NCI-H2196 treated with DMSO at 0.1 percent for 48 hours (cell line): ENCODE data around the gene MLXIP.

ENCODE experiments used
- DNase-seq: peaks from one replicate; lab custom pipeline; 2025; ENCODE audit not compliant: unreplicated experiment; lab: John Stamatoyannopoulos, UW

MLXIP gene

GRCh38 chr12:122079033-122079531 lies 526 bp downstream of the MLXIP start:
- DNase-seq, result no peak

DNA sequence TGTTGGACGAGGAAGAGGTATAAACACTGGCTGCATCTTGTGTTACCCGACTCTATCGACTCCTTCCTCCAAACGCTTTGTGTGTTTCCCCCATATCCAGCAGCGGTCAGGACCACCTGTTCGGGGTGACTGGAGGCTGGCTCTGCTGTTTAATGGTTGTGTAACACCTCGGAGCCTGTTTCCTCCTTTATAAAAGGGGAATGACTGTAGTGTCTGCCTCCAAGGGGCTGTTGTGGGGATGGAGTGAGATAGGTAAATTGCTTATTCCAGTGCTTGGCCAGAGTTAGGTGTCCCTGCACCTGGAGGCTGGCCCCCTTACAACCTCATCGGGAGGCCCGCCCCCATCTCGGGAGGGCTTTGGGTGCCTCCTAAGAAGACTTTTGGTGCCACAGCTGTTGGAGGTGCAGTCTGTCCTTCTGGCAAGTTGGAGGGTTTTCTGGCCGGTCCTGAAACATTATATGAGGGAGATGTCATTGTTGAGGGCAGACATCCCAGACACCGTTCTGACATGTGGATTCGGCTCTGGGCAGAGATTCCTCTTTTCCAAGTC lies 1.1 kb downstream of the MLXIP start:
- DNase-seq, result no peak

DNA sequence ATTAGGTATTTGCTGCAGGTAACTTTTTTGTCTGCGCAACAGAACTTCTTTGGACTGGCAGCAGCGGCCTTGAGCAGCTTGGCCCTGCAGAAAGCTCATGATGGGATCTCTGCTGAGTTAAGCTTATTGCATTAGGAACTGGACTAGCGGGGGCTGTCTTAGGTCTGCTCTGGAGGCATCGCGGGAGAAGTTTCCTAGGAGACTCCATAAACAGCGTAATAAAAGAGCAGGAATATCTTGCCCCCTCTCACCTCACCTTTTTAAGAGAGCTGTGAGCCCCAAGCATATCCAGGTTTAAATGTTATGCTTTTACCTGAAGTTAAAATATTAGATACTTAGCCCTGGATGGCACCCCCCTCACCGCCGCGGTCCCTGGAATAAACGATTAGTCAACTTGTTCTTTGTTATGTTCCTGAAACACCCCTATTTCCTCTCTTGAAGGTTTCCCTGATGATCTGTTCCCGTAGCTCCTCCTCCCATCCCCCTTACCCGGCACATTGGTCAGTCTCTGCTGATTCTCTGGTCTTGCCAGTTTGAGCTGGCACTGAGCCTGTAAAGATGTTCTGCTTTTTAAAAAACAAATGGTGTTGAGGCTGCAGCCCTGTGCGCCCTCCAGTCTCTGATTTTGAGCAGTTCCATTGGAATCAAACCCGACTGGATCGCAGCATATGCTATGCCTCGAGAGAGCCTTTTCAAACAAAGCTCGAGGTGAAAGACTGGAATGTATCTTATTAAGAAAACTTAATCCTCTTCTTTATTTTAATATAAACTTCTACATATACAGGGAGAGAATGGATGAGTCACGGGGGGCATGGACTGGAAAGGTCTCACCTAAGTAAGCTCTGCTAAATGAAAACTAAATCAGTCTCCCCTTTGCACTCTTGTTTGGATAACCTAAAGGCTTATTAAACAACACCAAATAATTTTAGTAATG lies 1.9 kb downstream of the MLXIP start:
- DNase-seq, result peak; percentile 21

DNA sequence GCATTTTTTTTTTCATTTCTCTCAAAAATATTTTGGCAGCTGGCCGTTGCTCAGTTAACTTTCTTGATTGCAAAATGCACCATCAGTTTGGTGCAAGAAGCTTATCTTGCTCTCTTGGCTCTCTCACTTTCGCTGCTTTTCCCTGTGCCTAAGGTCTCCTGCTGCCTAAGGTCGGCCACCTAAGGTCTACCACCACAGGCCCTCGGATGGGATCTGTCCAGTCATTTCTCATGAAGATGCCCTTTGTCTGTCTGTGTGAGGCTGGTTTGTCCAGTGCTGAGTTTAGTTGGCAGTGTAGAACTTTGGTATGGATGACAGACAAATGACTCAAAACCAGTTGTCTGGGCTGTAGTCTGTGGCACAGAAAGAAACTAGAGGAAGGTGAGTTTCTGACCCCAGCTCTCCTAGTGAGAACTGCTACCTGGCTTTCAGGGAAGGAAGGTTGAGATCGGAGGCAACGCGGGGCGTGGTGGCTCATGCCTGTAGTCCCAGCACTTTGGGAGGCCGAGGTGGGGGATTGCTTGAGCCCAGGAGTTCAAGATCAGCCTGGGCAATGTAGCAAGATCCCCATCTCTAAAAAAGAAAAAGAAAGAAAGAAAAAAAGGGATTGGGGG lies 2.6 kb downstream of the MLXIP start:
- DNase-seq, result no peak

- no peak for DNase-seq
Observed at GRCh38 chr12:122081697-122082221, 3.2 kb downstream of the MLXIP start.

GRCh38 chr12:122082621-122083356 lies 4.2 kb downstream of the MLXIP start:
- DNase-seq, result no peak

- DNase-seq, result no peak
Observed at GRCh38 chr12:122084857-122085405, 6.4 kb downstream of the MLXIP start.

DNA sequence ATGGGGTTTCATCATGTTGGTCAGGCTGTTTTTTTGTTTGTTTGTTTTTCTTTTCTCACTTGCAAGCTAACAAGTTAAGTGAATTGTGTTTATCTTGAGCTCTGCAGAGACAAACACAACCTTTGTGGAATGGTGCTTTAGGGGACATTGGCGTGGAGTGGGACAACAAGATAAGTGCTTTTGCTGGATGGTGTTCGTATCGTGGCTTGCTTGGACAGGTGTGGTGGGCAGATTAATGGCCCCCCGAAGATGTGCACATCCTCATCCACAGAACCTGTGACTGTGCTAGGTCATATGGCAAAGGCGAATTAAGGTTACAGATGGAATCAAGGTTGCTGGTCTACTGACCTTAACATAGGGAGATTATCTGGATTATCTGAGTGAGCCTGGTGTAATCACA lies 7.0 kb downstream of the MLXIP start:
- no peak for DNase-seq

- DNase-seq, result no peak
Observed at GRCh38 chr12:122086116-122086515, 7.6 kb downstream of the MLXIP start.

- DNase-seq, result no peak
Observed at GRCh38 chr12:122086641-122087285, 8.2 kb downstream of the MLXIP start.

DNA sequence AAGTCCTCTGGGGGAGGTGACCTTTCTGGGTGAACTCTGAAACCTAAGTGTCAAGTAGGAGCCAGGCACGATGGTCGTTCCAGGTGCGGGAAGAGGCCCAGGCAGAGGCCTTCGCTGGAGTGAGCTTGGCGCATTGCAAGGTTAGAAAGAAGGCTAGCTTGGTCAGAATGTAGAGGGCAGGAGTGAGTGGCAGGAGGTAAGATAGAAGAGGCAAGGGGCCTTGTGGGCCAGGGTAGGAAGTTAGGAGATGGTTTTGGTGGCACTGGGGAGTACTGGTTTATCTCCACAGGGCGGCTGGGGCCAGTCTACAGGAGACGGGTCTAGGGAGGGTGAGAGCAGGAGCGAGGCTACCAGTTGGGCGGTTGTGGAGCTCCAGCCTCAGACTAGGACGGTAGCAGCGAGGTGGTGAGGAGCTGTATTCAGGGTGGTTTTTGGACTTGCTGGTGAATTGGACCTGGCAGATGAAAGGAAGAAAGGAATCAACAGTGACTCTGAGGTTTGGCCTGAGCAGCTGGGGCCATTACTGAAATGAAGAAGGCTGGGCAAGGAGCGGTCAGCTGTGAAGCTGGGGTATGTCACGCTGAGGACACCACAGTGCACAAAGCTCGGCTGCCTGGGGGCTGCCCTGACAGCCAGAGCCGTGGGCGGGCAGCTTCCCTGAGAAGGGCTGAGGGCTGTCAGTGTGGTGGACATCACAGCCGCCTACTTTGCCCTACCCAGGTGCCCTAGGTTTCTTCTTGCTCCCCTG lies 9.0 kb downstream of the MLXIP start:
- no peak for DNase-seq

GRCh38 chr12:122088179-122088810 lies 9.7 kb downstream of the MLXIP start:
- DNase-seq, result no peak

- no peak for DNase-seq
Observed at GRCh38 chr12:122089077-122089476, 10.5 kb downstream of the MLXIP start.

- no peak for DNase-seq
Observed at GRCh38 chr12:122090759-122091515, 12.4 kb downstream of the MLXIP start.

DNA sequence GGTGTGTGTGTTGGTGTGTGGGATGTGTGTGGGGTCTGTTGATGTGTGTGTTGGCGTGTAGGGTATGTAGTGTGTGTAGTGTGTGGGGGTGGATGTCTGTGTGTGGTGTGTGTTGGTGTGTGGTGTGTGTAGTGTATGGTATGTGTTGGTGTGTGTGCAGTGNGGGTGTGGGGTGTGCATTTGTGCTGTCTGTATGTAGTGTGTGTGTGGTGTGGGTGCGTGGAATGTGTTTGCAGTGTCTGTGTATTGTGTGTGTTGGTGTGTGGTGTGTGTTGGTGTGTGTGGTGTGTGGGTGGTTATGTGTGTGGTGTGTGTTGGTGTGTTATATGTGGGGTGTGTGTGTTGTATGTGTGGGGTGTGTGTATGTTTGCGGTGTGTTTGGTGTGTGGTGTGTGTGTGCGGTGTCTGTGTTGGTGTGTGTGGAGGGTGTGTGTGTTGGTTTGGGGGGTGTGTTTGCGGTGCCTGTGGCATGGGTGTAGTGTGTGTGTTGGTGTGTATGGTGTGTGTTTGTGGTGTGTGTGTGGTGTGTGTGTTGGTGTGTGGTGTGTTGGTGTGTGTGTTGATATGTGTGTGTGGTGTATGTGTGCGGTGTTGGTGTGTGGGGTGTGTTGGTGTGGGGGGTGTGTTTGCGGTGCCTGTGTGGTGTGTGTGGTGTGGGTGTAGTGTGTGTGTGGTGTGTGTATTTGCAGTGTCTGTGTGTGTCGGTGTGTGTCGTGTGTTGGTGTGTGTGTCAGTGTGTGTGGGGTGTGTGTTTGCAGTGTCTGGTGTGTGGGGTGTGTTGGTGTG lies 14.7 kb downstream of the MLXIP start:
- DNase-seq, result no peak

DNA sequence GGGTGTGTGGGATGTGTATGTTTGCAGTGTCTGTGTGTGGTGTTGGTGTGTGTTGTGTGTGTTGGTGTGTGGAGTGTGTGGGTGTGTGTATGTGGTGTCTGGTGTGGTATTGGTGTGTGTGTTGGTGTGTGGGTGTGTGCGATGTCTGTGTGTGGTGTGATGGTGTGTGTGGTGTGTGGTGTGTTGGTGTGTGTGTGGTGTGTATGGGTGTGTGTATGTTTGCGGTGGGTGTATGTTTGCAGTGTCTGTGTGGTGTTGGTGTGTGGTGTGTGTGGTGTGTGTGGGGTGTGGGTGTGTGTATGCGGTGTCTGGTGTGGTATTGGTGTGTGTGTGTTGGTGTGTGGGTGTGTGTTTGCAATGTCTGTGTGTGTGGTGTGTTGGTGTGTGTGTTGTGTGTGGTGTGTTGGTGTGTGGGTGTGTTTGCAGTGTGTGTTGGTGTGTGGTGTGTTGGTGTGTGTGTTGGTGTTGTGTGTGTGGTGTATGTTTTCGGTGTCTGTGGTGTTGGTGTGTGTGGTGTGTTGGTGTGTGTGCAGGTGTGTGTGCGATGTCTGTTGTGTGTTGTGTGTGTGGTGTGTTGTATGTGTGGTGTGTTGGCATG lies 15.7 kb downstream of the MLXIP start:
- no peak for DNase-seq
